ENCODE measurements around the gene PABPN1.
A peak's percentile ranks its signal among the peaks of the same experiment; 100 is the strongest.

Gene PABPN1

DNA sequence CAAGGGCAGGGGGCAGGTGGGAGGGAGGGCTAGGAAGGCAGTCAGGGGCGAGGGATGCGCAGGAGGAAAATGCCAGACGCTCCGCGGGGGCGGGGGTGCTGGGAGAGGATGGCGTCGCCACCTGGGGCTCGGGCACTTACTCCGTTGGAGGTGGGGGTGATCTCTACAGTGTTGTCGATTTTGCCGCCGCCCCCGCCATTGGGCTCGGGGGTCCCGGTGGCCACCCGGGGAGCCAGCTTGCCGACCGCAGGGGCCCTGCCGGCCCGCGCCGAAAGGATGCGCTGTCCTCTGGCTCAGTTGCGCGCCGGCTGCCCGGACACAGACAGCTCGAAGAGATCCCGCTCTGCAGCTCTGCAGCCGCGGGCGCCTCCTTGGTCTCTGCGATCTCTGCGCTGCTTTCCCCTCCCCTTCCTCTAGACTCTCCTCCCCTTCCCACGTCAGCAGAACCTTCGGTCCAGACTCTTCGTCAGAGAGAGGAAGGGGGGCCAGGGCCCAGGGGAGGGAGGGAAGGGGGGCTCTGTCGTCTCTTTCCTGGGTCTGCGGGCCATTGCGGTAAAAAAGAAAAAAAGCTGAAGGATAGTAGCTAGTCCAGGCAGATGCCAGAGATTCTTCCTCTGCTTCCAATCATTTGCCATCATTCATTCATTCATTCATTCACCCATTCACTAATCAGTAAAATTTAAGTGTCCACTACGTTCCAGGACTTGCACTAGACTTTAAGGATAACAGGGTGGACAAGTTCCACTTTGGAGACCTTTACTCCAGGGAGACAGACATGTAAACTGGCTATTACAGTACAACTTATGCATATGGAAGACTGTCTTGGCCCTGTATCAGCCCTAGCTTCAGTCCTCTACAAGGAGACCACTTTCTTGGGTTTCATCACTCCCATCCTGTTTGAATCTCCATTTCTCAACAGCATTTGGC, 31.5 kb downstream of the PABPN1 start, which contains the start of gene SLC22A17:
TSS of gene SLC22A17 (minus strand) at position 382 of the 927 bp plus-strand sequence.
- Histone ChIP-seq H3K9me3 (no peaks in the 10 kb centered on the region), H3K4me1 (ENCODE audit: control insufficient read depth in 1 of 2, insufficient read depth in 1 of 2, low read depth in 1 of 2, low read length in 1 of 2) (peaks cover 0 to 14% of the 10 kb centered on the region in 2 experiments), H3K27ac (no peak within 1 kb of the TSS), H3K27me3 (peaks cover 88% of the 10 kb centered on the region), H3K4me3 (ENCODE audit: low read depth in 1 of 2, low read length in 1 of 2) (peak within 1 kb of the TSS in 1 of 2 experiments; percentile 10), H3K36me3 (no peaks in the 10 kb centered on the region)
- TF ChIP-seq CTCF (IDR thresholded peaks at IDR 0.05) = no peak

DNA sequence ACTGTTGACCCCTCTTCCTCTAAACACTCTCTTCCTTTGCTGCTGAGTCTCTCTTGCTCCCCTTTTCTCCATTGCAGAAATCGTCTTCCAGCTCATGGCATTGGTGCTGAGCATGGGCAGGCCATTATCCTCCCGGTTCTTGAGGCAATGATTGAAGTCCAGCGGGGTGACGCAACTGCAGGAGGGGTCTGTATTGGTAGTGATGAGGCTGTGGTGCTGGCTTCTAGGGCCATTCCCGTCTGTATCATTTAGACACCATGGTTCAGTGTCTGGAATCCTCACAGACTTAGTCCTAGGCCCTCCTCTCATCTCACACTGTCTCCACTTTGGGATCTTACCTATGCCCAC, 32.1 kb downstream of the PABPN1 start:
- Histone ChIP-seq H3K9me3 (no peaks in the 10 kb centered on the region), H3K27me3 (peaks cover 88% of the 10 kb centered on the region), H3K4me3 (ENCODE audit: low read depth in 1 of 2, low read length in 1 of 2) (no peak overlapping the region), H3K36me3 (no peaks in the 10 kb centered on the region), H3K4me1 (ENCODE audit: control insufficient read depth in 1 of 2, insufficient read depth in 1 of 2, low read depth in 1 of 2, low read length in 1 of 2) (peaks cover 0 to 14% of the 10 kb centered on the region in 2 experiments), H3K27ac (no peak overlapping the region)
- no peak for TF ChIP-seq CTCF (IDR thresholded peaks at IDR 0.05)

DNA sequence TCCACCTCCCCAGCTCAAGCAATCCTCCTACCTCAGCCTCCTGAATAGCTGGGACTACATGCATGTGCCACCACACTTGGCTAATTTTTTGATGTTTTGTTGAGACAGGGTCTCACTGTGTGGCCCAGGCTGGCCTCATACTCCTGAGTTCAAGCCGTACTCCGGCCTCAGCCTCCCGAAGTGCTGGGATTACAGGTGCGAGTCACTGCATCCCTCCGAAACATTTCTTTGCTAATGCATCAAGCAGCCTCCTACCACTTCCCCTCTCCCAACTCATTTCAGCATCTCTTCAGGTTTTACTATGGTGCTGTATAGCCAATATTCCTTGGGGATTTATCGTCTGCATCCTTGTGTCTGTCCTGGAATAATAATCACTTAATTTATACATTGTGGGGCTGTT, 33.7 kb downstream of the PABPN1 start:
- peaks cover 0 to 14% of the 10 kb centered on the region in 2 experiments for H3K4me1 ChIP-seq (ENCODE audit: control insufficient read depth in 1 of 2, insufficient read depth in 1 of 2, low read depth in 1 of 2, low read length in 1 of 2)
- no peaks in the 10 kb centered on the region for H3K9me3 ChIP-seq
- no peak overlapping the region for H3K27ac ChIP-seq
- no peak for TF ChIP-seq CTCF (IDR thresholded peaks at IDR 0.05)
- H3K27me3 ChIP-seq = peaks cover 79% of the 10 kb centered on the region
- no peak overlapping the region for H3K4me3 ChIP-seq (ENCODE audit: low read depth in 1 of 2, low read length in 1 of 2)
- H3K36me3 ChIP-seq = no peaks in the 10 kb centered on the region

DNA sequence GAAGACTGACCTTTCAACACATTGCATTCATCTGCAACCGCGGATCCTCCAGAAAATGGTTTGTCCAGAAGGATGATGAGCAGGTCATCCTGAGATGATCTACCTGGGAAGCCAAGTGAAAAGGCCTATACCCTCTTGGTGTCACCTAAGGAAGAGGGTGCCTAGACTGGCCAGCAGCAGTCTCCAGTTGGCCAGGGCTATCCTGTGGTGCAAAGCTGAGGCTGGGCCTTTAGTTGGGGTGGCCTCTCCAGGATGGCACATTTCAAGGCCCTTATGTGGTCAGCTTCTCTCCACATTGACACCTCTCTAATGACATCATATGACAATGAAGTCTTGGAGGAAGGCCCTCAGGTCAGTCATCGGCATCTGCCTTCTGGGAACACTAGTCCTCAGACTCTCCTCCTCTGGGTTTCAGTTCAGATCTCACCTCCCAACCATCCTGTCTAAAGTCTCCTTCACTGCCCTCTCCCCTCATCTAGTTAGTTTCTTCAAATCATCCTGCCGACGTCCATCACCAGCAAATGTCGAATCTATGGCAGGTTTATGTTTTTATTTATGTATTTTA, 34.7 kb downstream of the PABPN1 start:
- no peak for TF ChIP-seq CTCF (IDR thresholded peaks at IDR 0.05)
- Histone ChIP-seq H3K4me3 (ENCODE audit: low read depth in 1 of 2, low read length in 1 of 2) (no peak overlapping the region), H3K9me3 (no peaks in the 10 kb centered on the region), H3K36me3 (no peaks in the 10 kb centered on the region), H3K4me1 (ENCODE audit: control insufficient read depth in 1 of 2, insufficient read depth in 1 of 2, low read depth in 1 of 2, low read length in 1 of 2) (peaks cover 0 to 14% of the 10 kb centered on the region in 2 experiments), H3K27me3 (peaks cover 71% of the 10 kb centered on the region), H3K27ac (no peak overlapping the region)

- Histone ChIP-seq H3K9me3 (no peaks in the 10 kb centered on the region), H3K27ac (no peak overlapping the region), H3K4me3 (ENCODE audit: low read depth in 1 of 2, low read length in 1 of 2) (no peak overlapping the region), H3K4me1 (ENCODE audit: control insufficient read depth in 1 of 2, insufficient read depth in 1 of 2, low read depth in 1 of 2, low read length in 1 of 2) (peaks cover 0 to 14% of the 10 kb centered on the region in 2 experiments), H3K27me3 (peaks cover 71% of the 10 kb centered on the region), H3K36me3 (no peaks in the 10 kb centered on the region)
- no peak for TF ChIP-seq CTCF (IDR thresholded peaks at IDR 0.05)
These were observed 35.4 kb downstream of the PABPN1 start for GRCh38 chr14:23356662-23357061.
